PC-9 (cell line): ENCODE results near the gene PHYHIPL.

Experiments
- EZH2 ChIP-seq: fragments of 200-600 bp; sonication (generic); IDR thresholded peaks from 2 replicates; pipeline ENCODE4 v1.8.0; 2017; ENCODE audit warnings: antibody characterized with exemption, low read depth
- TF ChIP-seq, protein P1 (sequence below): fragments of 200-600 bp; sonication (generic); conservative IDR thresholded peaks from 2 replicates; pipeline ENCODE4 v1.6.1; 2017; ENCODE audit warnings: mixed run types, antibody characterized with exemption, mild to moderate bottlenecking, moderate library complexity

- TF ChIP-seq, protein P1, sequence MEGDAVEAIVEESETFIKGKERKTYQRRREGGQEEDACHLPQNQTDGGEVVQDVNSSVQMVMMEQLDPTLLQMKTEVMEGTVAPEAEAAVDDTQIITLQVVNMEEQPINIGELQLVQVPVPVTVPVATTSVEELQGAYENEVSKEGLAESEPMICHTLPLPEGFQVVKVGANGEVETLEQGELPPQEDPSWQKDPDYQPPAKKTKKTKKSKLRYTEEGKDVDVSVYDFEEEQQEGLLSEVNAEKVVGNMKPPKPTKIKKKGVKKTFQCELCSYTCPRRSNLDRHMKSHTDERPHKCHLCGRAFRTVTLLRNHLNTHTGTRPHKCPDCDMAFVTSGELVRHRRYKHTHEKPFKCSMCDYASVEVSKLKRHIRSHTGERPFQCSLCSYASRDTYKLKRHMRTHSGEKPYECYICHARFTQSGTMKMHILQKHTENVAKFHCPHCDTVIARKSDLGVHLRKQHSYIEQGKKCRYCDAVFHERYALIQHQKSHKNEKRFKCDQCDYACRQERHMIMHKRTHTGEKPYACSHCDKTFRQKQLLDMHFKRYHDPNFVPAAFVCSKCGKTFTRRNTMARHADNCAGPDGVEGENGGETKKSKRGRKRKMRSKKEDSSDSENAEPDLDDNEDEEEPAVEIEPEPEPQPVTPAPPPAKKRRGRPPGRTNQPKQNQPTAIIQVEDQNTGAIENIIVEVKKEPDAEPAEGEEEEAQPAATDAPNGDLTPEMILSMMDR = no peak
- no peak for TF ChIP-seq EZH2
Measured at GRCh38 chr10:59175538-59176240, 754 bp upstream of the PHYHIPL start.
